ENCODE results near the gene MGST2.
A peak's percentile ranks its signal among the peaks of the same experiment; 100 is the strongest.
"Not testable (repeated sequence)": the region's sequence is repeated elsewhere in the genome, so short reads cannot be mapped to it uniquely, and the experiment has no call there.

MGST2 gene
- total RNA-seq = 0.28 to 0.96 (median 0.44) reads per million in 3 experiments

DNA sequence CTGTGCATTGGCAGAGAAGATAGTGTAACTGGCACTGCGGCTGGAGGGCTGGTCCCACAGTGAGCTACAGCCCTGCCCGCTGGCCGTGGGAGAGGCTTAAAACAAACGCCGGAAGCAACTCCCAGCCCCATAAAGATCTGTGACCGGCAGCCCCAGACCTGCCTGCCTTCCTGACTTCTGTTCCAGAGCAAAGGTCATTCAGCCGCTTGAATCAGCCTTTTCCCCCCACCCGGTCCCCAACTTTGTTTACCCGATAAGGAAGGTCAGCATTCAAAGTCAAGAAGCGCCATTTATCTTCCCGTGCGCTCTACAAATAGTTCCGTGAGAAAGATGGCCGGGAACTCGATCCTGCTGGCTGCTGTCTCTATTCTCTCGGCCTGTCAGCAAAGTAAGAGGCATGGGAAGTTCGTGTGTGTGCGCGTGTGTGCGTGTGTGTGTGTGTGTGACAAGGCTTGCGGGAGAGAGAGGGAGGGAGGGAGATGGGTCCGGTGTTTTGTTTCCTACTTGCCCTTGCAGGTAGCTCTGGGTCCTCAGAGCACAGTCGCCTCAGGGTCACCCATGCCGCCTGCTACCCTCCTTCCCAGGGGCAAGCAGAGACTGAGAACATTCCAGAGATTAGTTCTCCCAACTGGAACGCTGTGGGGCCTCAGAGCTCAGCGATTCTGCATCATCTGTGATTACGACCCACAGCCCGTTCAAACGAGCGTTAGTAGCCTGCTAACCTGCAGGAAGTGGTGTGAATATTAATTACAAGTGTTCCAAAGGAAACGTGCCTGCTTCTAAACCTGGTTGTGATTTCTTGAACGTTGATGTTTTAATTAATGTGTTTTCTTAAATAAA lies at the start of gene MGST2:
Gene MGST2 (plus strand): TSS at position 130 of the 840 bp plus-strand sequence. CDS start 201 bp downstream, at position 331.
- DNase-seq = peak; percentile 23

DNA sequence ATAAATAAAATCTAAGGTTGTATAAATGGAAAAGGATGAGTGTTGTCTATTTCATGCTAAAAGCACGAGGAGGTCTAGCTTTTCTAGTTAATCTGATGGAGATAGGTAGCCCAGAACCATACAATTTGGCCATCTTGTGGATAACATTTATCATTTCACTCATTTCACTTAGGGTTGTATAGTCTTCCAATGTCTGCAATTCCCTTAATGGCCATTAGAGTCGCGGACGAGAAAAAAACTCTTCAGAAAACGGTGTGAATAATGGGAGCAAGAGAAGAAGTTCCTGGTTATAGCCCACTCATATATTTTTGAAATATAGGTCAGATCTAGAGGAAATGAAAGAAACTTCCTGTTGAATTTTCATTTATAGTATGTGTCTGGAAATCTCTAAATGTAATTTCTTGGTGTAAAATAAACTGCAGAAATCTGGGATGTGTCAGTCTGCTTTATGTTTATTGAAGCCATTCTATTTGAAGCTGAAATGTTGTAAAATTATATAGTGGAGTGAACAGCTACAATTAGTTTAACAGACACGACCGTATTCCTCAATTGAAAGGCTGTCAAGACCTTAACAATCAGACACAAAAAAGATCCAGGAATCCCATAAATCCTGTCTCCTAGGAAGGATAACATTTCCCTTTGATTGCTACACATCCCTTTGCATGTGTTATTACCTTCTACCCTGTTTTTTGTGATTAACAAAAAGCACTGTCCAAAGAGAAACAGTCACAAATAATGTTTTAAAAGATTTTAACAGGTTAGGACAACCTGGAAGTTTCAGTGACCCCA lies 47.7 kb upstream of the MGST2 start:
- no peak for DNase-seq

DNA sequence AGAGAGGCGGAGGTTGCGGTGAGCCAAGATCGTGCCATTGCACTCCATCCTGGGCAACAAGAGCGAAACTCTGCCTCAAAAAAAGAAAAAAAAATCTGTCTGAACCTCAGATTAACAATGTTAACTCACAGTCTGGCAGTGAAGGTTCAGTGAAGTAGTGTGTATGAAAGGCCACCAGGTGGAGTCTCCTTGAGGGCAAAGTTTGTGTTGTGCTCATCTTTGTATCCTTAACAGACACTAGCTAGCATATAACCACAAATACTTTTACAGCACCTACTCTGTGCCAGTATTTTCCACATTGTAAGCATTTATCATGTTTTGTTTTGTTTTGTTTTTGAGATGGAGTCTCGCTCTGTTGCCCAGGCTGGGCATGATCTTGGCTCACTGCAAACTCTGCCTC lies 46.0 kb upstream of the MGST2 start:
- DNase-seq = no peak

DNA sequence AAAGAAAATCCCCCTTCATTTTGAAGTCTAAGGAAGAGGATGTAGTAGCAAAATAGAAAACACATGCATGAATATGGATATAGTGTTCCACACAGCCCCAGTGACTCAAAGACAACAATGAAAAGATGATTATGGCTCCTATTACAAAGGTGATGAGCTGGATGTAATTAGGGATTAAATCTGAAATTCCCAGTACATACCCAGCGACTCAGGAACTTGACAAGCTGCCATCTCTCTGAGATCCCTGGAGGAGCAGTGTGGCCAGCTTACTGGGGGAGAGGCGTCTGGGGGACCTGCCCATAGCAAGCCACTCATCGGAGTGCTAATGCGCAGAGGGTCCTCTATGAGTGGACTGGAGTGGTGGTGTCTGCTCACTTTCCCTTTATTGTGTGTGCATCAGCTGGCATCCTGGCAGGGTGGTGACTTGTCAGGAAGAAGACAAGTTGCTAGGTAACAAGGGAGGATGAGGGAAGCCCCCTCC lies 42.7 kb upstream of the MGST2 start:
- DNase-seq = no peak

DNA sequence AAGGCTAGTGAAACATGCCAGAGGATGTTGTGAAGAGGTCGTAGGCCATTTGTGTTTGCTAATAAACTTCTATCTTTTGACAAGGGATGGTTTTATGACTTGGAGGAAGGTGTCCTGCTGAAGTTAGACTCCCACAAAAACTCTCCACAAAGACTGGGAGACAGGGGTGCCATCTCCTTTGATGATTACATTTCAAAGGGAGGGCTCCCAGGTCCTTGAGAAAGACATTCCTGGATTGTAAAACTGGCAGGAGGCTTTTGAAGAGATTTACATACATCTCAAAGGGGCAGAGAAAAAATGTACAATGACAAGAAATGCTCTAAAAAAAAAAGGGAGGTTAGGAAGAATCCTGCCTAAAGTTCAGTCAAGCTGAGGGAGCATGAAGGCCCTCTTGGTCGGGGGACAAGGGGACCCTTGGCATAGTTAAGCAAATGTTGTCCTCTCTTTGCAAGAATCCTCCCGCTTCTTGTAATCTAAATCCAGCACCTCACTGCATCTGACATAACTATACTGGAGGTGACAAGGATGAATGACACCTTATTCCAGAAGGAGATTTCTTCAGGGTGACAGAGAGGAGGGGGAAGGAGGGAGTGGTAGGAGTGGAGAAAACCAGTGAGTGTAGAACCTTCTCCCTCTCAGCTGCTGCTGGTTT lies 41.1 kb upstream of the MGST2 start:
- no peak for DNase-seq

DNA sequence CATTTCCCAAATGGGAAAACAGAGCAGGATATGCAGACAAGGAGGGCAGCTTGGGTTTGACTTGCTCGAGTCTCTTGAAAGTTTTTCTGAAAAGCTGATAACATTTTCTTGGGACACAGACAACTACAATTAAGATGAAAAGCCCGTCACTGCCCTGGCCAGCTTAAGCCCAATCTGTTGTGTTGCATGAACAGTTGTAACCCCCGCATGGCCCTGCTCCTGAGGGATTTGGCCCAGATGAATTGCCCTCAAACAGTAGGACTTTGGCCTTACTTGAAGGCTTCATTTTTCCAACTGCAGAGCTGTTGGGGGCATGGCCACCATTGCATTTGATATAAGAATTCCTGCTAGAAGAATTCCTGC lies 40.5 kb upstream of the MGST2 start:
- no peak for DNase-seq

DNA sequence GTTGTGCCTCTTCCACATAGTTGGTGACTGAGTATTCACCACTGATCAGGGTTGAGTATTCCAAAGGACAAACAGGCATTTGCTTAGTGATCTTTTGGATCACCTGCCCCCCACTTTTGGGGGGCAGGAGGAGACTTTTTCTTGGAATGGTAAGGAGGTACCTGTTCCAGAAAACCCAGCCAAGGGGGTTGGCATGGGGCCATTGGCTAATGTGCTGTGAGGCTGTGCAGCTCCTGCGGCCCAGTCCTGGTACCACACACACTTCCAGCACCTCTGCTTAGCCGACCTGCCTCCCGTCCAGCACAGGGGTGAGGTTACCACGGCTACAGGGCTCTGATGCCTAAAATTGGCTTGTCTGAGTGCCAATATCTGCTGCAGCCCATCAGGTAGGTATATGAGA lies 40.1 kb upstream of the MGST2 start:
- DNase-seq = no peak

DNA sequence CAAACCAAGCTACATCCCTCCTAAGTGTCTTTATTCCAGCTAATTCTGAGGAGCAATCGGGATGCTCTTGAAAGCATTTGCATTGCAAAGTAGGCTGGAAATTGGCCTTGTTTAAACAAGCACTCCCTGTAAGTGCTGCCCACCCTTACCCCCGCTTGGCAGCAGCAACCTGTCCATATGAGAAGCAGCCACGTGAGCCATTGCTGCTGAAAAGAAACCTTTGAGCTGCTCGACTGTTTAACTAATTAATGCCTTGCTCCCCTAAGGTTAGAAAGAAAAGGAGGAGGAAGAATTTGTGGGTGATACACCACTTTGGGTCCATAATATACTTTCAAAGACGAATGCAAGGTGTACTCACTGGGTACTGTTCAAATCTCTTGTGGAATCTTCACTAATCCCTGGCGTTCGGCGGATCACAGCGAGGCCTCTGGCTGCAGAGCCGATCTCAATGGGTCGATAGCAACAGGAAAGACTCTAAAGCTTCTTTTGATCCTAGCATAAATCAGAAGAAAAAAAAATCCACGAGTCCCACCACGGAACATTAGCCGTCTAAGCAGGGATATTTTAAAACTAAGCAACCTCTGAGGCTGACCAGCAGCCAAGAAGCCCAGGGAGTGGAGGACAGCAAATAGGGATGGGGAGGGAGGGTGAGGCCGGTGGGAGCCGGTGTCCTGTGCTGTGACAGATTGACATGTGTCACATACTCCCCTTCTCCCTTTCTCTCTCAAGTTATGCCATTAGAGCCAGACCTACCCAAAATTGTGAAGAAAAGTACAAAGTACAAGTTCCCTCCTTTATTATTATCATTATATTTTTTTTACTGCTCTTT lies 37.2 kb upstream of the MGST2 start:
- DNase-seq = no peak

DNA sequence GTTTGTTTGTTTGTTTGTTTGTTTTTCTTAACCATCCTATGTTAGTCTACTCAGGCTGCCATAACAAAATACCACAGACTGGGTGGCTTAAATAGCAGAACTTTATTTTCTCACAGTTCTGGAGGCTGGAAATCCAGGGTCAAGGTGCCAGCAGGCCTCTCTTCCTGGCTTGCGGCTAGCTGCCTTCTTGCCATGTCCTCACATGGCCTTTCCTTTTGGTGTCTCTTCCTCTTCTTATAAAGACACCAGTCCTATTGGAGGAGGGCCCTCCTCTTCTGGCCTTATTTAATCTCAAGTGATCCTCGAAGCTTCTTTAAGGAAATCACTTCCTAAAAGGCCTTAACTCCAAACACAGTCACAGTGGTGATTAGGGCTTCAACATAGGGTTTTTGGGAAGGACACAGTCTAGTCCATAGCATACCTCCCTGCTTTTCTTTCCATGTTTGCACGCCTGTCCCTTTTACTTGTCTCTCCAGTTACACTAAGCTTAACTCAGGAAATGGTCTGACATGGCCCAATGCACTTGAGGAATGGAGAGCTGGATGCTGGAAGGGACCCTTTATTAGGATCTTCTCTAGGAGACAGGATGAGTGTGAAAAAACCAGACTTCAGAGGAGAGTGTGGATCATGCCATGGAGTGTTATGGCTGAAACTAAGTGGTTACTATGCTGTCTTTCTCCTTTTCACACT lies 36.0 kb upstream of the MGST2 start:
- DNase-seq = no peak

DNA sequence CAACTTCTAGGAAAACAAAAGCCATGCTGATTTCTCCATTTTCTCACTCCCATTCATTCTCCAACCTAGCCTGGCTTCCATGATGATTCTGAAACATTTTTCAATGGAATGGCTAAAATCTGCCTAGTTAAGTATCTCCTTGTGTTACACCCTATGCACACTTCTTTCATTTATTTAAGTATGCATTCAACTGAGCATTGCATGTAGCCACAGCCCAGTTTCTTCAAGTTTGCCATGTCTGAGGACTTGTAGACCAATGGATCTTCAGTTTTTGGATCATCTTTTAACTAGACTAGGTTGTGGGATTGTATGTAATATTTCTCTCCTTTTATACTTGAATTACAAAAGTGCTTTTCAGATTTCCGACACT lies 35.5 kb upstream of the MGST2 start:
- no peak for DNase-seq

DNA sequence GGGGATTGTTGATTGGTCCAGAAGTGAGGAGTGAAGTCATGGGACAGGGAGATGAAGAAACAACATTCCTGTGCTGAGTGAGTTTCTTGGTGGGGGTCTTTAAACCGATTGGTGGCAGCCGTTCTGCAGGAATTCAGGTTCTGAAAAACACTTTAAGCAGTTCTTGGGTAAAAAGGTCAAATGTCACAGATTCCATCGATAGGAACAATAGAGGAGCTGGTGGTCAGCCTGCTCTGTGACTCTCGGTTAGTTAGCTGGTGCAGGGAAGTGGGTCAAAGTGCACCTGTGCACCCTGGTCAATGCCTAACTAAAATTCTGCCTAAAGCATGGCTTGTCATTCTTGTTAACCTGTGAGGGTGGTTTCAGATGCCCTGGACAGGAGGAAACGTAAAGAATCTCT lies 34.6 kb upstream of the MGST2 start:
- DNase-seq = no peak

DNA sequence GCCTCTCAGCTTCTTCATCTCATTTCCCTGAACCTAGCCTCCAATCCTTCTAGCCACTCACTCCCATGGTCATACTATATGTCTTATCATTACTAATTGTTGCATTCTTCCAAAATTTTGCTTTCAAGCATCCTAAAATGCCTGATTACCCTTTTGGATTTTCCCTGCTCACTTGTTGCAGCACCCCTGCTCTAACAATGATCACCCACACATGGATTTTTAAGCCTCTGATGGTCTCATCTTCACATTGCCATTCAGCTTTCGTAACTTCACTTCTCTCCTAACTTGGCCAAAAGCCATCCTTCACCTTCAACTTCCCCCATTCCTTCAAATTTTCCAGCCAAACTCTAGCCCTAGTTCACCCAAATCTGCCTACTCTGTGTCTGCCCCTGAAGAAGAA lies 33.8 kb upstream of the MGST2 start:
- DNase-seq = no peak

DNA sequence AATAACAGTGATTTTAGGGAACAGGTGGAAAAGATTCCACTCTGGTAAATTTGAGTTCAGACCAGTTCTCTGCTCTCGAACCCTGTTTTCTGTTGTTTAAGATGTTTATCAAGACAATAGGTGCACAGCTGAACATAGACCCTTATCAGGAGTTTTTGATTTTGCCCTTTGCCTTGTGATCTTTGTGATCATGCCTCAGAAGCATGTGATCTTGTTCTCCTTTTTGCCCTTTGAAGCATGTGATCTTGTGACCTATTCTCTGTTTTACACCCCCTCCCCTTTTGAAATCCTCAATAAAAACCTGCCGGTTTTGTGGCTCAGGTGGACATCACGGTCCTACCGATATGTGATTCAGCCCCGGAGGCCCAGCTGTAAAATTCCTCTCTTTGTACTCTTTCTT lies 32.9 kb upstream of the MGST2 start:
- DNase-seq = not testable (repeated sequence)

DNA sequence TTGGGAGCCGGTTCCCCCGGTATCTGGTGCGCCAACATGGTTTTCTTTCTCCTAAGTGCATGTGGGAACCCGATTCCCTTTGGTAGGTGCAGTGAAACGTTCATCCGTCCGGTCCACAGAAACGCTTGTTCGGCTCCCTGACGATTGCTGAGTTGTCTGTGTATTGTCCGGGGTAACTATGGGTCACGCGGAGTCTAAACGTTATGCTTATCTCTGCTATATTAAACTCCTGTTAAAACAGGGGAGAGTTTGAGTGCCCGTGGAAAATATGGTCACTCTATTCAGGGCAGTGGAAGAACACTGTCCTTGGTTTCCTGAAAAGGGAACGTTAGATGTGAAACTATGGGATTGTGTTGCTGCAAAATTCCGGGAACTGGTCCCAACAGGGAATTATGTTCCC lies 32.4 kb upstream of the MGST2 start:
- DNase-seq = no peak

DNA sequence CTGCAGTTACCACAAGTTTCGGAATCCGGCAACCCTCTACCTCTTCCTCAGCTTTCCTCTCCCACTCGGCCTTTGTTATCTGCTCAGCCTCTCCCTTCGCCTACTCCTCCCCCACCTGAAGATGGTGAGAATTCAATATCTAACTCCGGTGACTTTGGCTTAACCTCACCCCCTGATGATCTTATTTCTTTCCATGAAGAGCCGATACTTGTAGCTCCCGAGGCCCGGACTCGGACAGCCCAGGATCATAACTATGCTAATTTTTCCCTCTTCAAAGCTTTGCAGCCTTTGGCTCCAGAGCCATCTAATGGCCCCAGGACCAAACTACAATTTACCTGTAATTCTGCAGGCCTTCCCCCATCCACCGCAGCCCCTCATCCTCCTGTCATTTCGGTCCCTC lies 32.0 kb upstream of the MGST2 start:
- no peak for DNase-seq

DNA sequence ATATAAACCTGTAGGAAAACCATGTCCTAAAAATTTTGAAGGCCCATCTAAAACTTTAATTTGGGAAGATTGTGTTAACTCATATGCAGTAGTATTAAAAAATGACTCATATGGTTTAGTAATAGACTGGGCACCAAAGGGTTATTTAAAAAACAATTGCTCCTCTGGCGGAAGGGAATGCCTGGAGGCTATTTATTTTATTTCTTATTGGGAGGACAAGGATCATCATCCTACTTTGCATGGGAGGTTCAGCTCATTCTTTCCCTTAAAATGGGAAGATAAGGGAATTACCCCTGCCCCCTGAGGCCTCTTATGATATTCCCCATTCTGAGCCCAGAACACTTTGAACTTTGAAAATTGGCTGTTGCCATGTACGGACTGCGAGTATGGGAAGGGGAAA lies 29.7 kb upstream of the MGST2 start:
- no peak for DNase-seq

DNA sequence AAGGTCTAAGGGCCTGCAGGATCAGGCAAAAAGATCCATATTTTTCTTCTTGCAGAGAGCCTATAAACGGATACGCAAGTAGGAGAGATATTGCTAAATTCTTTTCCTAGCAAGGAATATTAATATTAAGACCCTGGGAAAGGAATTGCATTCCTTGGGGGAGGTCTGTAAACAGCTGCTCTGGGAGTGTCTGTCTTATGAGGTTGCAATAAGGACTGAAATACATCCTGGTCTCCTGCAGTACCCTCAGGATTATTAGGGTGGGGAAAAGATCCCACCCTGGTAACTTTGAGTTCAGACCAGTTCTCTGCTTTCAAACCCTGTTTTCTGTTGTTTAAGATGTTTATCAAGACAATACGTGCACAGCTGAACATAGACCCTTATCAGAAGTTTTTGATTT lies 27.3 kb upstream of the MGST2 start:
- not testable (repeated sequence) for DNase-seq

DNA sequence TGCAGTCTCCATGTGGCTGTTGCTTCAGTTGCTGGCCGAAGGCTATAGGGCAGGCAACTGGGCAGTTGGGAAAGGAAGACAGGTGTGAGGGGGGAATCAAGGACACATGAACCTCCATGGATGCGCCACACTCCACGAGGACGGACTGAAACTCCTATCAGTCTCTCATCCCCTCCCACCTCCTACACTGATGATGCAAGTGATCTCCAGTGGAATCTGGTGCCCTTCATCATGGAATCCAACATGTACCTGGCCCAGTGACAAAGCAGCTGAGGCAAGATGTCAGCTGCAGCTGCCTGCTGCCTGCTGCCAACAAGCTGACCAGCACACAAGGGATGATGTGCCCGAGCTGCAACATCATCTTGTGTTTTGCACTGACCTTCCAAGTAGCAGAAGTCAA lies 26.0 kb upstream of the MGST2 start:
- no peak for DNase-seq

DNA sequence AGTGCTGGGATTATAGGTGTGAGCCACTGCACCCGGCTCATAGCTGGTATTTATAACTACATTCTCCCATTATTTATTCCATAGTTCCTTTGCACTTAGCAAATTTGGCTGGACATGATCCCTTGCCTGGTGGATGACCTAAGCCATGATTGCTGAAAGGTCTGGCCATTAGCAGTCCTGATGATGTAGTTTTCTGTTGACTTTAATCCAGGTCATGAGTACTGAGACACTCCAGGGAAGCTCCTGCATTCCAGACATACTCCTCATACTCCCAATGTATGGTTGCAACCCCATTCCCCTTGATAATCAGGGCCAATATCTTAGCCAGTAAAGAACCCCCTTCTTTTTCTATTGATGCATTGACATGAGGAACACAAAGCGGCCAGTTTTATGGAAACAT lies 24.4 kb upstream of the MGST2 start:
- DNase-seq = no peak

DNA sequence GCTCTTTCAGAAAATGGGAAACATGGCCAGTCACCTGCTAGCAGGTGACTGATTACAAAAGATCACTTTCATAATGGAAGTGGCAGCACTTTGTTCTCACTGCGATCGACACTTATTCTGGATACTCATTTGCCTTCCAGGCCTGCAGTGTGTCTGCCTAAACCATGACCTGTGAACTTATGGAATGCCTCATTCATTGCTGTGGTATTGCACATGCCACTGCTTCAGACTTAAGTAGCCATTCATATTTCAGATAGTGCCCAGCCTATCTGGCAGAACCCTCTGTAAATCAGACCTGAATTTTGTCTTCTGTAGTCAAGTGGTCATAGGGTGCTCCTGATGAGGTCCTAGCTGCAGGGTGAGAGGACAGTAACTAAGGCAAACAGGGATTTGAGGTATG lies 23.3 kb upstream of the MGST2 start:
- DNase-seq = no peak

DNA sequence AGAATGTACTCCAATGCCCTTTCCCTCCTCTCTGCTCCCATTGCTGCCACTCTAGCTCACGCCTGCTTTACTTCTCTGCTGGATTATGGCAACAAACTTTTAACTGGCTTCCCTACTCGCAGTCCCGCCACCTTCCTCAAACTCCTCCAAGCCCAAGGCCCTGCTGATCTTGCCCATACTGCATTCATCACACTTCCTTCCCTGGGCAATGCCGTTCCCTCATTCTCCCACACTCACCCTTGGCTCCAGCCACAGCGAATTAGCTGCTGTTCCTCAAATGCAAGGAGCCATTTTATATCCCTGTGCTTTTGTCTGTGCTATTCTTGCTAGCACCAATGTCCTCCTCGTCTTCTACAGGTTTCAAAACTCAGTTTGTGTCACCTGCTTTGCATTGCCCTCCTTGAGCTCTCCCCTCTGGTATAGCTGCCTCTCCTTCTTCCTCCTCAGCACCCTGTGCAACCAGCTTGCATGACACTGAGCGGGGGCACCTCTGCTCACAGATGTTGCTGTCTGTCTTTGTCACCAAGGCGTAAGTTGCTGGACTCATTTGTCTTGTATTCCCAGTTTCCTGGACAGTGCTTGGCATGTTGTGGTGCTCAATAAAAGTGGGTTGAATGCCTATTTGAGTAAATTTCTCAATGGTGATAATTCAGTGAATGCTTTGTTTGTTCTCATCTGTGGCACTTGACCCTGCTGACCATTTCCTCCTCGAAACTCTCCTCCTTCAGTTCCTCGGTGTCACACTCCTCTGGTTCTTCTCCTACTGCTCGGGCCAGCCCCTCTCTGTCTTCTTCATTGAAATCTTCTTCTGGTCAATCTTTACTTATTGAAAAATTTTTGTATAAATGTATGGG lies 22.4 kb upstream of the MGST2 start:
- DNase-seq = no peak
